HCT116 (cell line): ENCODE measurements around the gene DTNB. TPM values are rescaled to one million over a fixed set of nuclear protein-coding genes. Genes with fewer than 3 reads are reported as not detected.

Experiments used
- ATAC-seq: fragments of 200-7000 bp; cut with Tn5 transposase; 2 replicates; pipeline ENCODE4 v1.9.1; 2020; ENCODE audit warnings: mild to moderate bottlenecking, moderate library complexity
- BruUV-seq: library from RNA; stranded (reverse); fragments of 400-500 nt; replicated peaks from 2 replicates; lab custom pipeline; 2021; lab: Mats Ljungman, UMichigan
- CTCF ChIA-PET: fragments of 300-600 bp; sonication (Branson Sonifier 250); formaldehyde crosslinking; loops from one replicate; lab custom pipeline; 2021; ENCODE audit warnings: antibody characterized with exemption; lab: Charles Lee
- POLR2A ChIA-PET: fragments of 300-600, 350-600 bp; sonication (Branson Sonifier 250); formaldehyde crosslinking; loops from one replicate; lab custom pipeline; 2021; ENCODE audit warnings: antibody characterized with exemption; lab: Charles Lee
- RAD21 ChIA-PET, 2 experiments: fragments of 300-600 bp; sonication (Branson Sonifier 250); formaldehyde crosslinking; loops; one replicate each; lab custom pipeline; 2023; ENCODE audit warnings: low total read pairs in 2 of 2; ENCODE audit not compliant: uncharacterized antibody in 2 of 2, unreplicated experiment in 2 of 2, low non-redundant PET in 1 of 2; lab: Charles Lee
- DNase-seq: peaks from one replicate; pipeline ENCODE4 v3.0.0-alpha.2; 2010; ENCODE audit warnings: low read depth, low spot score
- H2AFZ ChIP-seq: fragments of 200-600 bp; shearing (Covaris generic), sonication (generic); 2 replicates; pipeline ENCODE4 v1.6.1; 2017; ENCODE audit warnings: low read depth, mixed run types, mixed read lengths, antibody characterized with exemption, low read length; ENCODE audit not compliant: poor library complexity, severe bottlenecking
- H3K27ac ChIP-seq: 2 replicates; pipeline ENCODE4 v1.5.1; 2012; ENCODE audit warnings: low read depth, low read length
- H3K27me3 ChIP-seq: fragments of 200-600 bp; sonication (generic); 2 replicates; pipeline ENCODE4 v1.6.1; 2016; ENCODE audit warnings: mixed run types, low read length, mixed read lengths; ENCODE audit not compliant: insufficient read depth
- H3K36me3 ChIP-seq, 2 experiments: fragments of 200-500 bp in 1 of 2; fragments of 200-600 bp in 1 of 2; sonication (Bioruptor generic) in 1 of 2; sonication (generic) in 1 of 2; 2 replicates each; pipeline versions ENCODE4 v1.5.1 to v1.6.1; 2014 to 2016; ENCODE audit warnings: low read length in 2 of 2, inconsistent platforms in 1 of 2, mixed read lengths in 1 of 2, mixed run types in 1 of 2; ENCODE audit not compliant: insufficient read depth in 2 of 2, control insufficient read depth in 1 of 2
- H3K4me1 ChIP-seq, 2 experiments: fragments of 200-600 bp in 1 of 2; sonication (generic) in 1 of 2; 2 replicates each; pipeline versions ENCODE4 v1.5.1 to v1.6.1; 2012 to 2017; ENCODE audit warnings: low read length in 2 of 2, inconsistent platforms in 1 of 2, mild to moderate bottlenecking in 1 of 2, mixed read lengths in 1 of 2, mixed run types in 1 of 2, moderate library complexity in 1 of 2; ENCODE audit not compliant: insufficient read depth in 2 of 2, control insufficient read depth in 1 of 2
- H3K4me2 ChIP-seq: fragments of 200-600 bp; sonication (generic); 2 replicates; pipeline ENCODE4 v1.6.1; 2017; ENCODE audit warnings: mixed run types, low read length, mixed read lengths
- H3K4me3 ChIP-seq, 2 experiments: fragments of 200-600 bp in 1 of 2; sonication (generic) in 1 of 2; replicated peaks in 1 of 2; 2 replicates each; pipeline ENCODE4 v1.5.1; 2011 to 2016; ENCODE audit warnings: low read length in 2 of 2, control low read depth in 1 of 2, low read depth in 1 of 2, mild to moderate bottlenecking in 1 of 2, mixed read lengths in 1 of 2, mixed run types in 1 of 2
- H3K79me2 ChIP-seq: fragments of 200-600 bp; sonication (generic); 2 replicates; pipeline ENCODE4 v1.6.1; 2017; ENCODE audit warnings: mild to moderate bottlenecking, mixed run types, low read length, moderate library complexity, mixed read lengths; ENCODE audit not compliant: insufficient read depth
- H3K9ac ChIP-seq: fragments of 200-600 bp; sonication (generic); 2 replicates; pipeline ENCODE4 v1.6.1; 2016; ENCODE audit warnings: low read length, mixed read lengths
- H3K9me2 ChIP-seq: fragments of 200-600 bp; sonication (generic), shearing (Covaris generic); 2 replicates; pipeline ENCODE4 v1.6.1; 2017; ENCODE audit warnings: mixed run types, mild to moderate bottlenecking, moderate library complexity; ENCODE audit not compliant: insufficient read depth
- H3K9me3 ChIP-seq, 2 experiments: fragments of 200-500 bp in 1 of 2; fragments of 200-600 bp in 1 of 2; sonication (Bioruptor generic) in 1 of 2; sonication (generic) in 1 of 2; 2 replicates each; pipeline ENCODE4 v1.6.1; 2014 to 2017; ENCODE audit warnings: low read length in 2 of 2, mixed read lengths in 2 of 2, inconsistent platforms in 1 of 2, low read depth in 1 of 2, mild to moderate bottlenecking in 1 of 2, mixed run types in 1 of 2, moderate library complexity in 1 of 2; ENCODE audit not compliant: control insufficient read depth in 1 of 2, insufficient read depth in 1 of 2
- H4K20me1 ChIP-seq: fragments of 200-600 bp; sonication (generic), shearing (Covaris generic); 2 replicates; pipeline ENCODE4 v1.6.1; 2017; ENCODE audit warnings: mixed run types, mild to moderate bottlenecking, moderate library complexity; ENCODE audit not compliant: insufficient read depth
- CBX3 ChIP-seq: IDR thresholded peaks from 2 replicates; pipeline ENCODE4 v1.6.1; 2012; ENCODE audit warnings: low read depth
- CEBPB ChIP-seq: IDR thresholded peaks from 2 replicates; pipeline ENCODE4 v1.6.1; 2012; ENCODE audit warnings: low read depth
- JUND ChIP-seq: IDR thresholded peaks from 2 replicates; pipeline ENCODE4 v1.6.1; 2012
- POLR2A ChIP-seq: IDR thresholded peaks from 2 replicates; pipeline ENCODE4 v1.7.0; 2011; ENCODE audit warnings: borderline replicate concordance; ENCODE audit not compliant: insufficient read depth, insufficient read length; ENCODE audit errors: extremely low read depth
- POLR2AphosphoS5 ChIP-seq: IDR thresholded peaks from 2 replicates; pipeline ENCODE4 v1.6.1; 2011; ENCODE audit warnings: mild to moderate bottlenecking, low read depth, low read length, moderate library complexity
- YY1 ChIP-seq: IDR thresholded peaks from 2 replicates; pipeline ENCODE4 v1.6.1; 2011; ENCODE audit warnings: low read length, low read depth, moderate library complexity, mild to moderate bottlenecking; ENCODE audit not compliant: insufficient replicate concordance; ENCODE audit errors: extremely low read depth
- ZFX ChIP-seq: fragments of 450-650 bp; IDR thresholded peaks from 2 replicates; pipeline ENCODE4 v1.6.1; 2017
- ZNF274 ChIP-seq: fragments of 200-500 bp; sonication (Bioruptor generic); IDR thresholded peaks from 2 replicates; pipeline ENCODE4 v1.6.1; 2014; ENCODE audit warnings: mild to moderate bottlenecking, low read depth, low read length, inconsistent platforms
- intact Hi-C: fragments of 100-400 bp; cut with micrococcal nuclease; formaldehyde crosslinking; loops from 2 replicates; pipeline ENCODE4 v1.10.0; 2022
- total RNA-seq: library from RNA; stranded (reverse); gene quantifications from one replicate; pipeline ENCODE4 v1.2.1, GENCODE V29; 2021; ENCODE audit not compliant: unreplicated experiment
- TF ChIP-seq, protein P1 (sequence below): IDR thresholded peaks from 2 replicates; pipeline ENCODE4 v1.6.1; 2012
- TF ChIP-seq, protein P2 (sequence below): IDR thresholded peaks from 2 replicates; pipeline ENCODE4 v1.6.1; 2012
- TF ChIP-seq, protein P3 (sequence below): IDR thresholded peaks from 2 replicates; pipeline ENCODE4 v1.6.1; 2012; ENCODE audit warnings: low read depth
- TF ChIP-seq, protein P4 (sequence below), 3 experiments: fragments of 200-600 bp in 1 of 3; sonication (generic) in 1 of 3; IDR thresholded peaks in 2 of 3; conservative IDR thresholded peaks in 1 of 3; 2 replicates each; pipeline ENCODE4 v1.5.1; 2012 to 2017; ENCODE audit warnings: low read depth in 2 of 3, low read length in 2 of 3, antibody characterized with exemption in 1 of 3, borderline replicate concordance in 1 of 3, control low read depth in 1 of 3, mild to moderate bottlenecking in 1 of 3, mixed read lengths in 1 of 3, mixed run types in 1 of 3, moderate library complexity in 1 of 3; ENCODE audit not compliant: insufficient read depth in 1 of 3

DTNB gene
- total RNA-seq, 1 experiment from 2014 or later: 30.2 TPM

DNA sequence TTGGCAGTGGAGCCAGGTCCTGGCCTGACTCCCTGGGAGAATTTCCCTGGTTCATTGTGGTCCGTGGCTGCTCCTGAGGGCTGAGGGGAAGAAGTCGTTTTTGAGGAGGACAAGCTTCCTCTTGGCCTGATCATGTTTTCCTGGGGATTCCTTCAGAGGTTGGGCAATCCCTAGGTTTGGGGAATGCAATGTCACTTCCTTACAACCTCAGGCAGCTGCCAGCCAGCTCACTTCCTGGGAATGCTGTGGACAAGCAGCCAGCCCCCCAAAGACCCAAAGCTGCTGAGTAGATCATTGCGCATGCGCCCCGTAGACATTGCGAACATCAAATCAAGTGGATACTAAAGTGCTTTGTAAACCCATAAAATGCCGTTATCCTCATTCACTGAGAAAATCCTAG is 324.0 kb downstream of the DTNB start:
- Histone ChIP-seq H3K4me1 (peaks cover 15 to 24% of the 10 kb centered on the region in 2 experiments), H3K27me3 (no peaks in the 10 kb centered on the region), H3K4me3 (no peak overlapping the region), H3K36me3 (no peaks in the 10 kb centered on the region), H4K20me1 (no peaks in the 10 kb centered on the region), H3K9me2 (no peaks in the 10 kb centered on the region), H3K9ac (no peak overlapping the region), H3K79me2 (no peaks in the 10 kb centered on the region), H3K27ac (no peak overlapping the region), H3K9me3 (no peaks in the 10 kb centered on the region), H3K4me2 (peak overlapping the region; percentile 9; the same call in 1 of the 2 replicates), H2AFZ (no peak overlapping the region)
- RAD21 ChIA-PET: no interaction called here
- intact Hi-C loops: no loop called here
- TF ChIP-seq YY1: no peak
- TF ChIP-seq, protein P1, sequence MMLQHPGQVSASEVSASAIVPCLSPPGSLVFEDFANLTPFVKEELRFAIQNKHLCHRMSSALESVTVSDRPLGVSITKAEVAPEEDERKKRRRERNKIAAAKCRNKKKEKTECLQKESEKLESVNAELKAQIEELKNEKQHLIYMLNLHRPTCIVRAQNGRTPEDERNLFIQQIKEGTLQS: no peak
- no peak for TF ChIP-seq POLR2AphosphoS5
- TF ChIP-seq, protein P2, sequence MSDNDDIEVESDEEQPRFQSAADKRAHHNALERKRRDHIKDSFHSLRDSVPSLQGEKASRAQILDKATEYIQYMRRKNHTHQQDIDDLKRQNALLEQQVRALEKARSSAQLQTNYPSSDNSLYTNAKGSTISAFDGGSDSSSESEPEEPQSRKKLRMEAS: no peak
- TF ChIP-seq JUND: no peak
- TF ChIP-seq ZNF274: no peak
- TF ChIP-seq, protein P3, sequence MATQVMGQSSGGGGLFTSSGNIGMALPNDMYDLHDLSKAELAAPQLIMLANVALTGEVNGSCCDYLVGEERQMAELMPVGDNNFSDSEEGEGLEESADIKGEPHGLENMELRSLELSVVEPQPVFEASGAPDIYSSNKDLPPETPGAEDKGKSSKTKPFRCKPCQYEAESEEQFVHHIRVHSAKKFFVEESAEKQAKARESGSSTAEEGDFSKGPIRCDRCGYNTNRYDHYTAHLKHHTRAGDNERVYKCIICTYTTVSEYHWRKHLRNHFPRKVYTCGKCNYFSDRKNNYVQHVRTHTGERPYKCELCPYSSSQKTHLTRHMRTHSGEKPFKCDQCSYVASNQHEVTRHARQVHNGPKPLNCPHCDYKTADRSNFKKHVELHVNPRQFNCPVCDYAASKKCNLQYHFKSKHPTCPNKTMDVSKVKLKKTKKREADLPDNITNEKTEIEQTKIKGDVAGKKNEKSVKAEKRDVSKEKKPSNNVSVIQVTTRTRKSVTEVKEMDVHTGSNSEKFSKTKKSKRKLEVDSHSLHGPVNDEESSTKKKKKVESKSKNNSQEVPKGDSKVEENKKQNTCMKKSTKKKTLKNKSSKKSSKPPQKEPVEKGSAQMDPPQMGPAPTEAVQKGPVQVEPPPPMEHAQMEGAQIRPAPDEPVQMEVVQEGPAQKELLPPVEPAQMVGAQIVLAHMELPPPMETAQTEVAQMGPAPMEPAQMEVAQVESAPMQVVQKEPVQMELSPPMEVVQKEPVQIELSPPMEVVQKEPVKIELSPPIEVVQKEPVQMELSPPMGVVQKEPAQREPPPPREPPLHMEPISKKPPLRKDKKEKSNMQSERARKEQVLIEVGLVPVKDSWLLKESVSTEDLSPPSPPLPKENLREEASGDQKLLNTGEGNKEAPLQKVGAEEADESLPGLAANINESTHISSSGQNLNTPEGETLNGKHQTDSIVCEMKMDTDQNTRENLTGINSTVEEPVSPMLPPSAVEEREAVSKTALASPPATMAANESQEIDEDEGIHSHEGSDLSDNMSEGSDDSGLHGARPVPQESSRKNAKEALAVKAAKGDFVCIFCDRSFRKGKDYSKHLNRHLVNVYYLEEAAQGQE: no peak
- no peak for TF ChIP-seq CBX3
- no peak for TF ChIP-seq POLR2A
- no peak for TF ChIP-seq ZFX
- TF ChIP-seq, protein P4, sequence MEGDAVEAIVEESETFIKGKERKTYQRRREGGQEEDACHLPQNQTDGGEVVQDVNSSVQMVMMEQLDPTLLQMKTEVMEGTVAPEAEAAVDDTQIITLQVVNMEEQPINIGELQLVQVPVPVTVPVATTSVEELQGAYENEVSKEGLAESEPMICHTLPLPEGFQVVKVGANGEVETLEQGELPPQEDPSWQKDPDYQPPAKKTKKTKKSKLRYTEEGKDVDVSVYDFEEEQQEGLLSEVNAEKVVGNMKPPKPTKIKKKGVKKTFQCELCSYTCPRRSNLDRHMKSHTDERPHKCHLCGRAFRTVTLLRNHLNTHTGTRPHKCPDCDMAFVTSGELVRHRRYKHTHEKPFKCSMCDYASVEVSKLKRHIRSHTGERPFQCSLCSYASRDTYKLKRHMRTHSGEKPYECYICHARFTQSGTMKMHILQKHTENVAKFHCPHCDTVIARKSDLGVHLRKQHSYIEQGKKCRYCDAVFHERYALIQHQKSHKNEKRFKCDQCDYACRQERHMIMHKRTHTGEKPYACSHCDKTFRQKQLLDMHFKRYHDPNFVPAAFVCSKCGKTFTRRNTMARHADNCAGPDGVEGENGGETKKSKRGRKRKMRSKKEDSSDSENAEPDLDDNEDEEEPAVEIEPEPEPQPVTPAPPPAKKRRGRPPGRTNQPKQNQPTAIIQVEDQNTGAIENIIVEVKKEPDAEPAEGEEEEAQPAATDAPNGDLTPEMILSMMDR (IDR thresholded peaks at IDR 0.05 in 2 of 3, conservative IDR thresholded peaks at IDR 0.05 in 1 of 3; ENCODE audit: borderline replicate concordance in 1 of 3, insufficient read depth in 1 of 3, low read depth in 2 of 3, low read length in 2 of 3): no peak
- TF ChIP-seq CEBPB: no peak
- CTCF ChIA-PET: interaction anchor here (5.0 kb wide), 1 partner anchor 13 kb away, joined by 48 read pairs; no protein-coding TSS in a partner anchor
- BruUV-seq: no TSS peak
- no peak for DNase-seq
- POLR2A ChIA-PET: no interaction called here
- ATAC-seq: no peak
